Measurements from ENCODE around the gene NEU2. TPM values are rescaled to one million over a fixed set of nuclear protein-coding genes. Genes with fewer than 3 reads are reported as not detected.

The NEU2 gene
- total RNA-seq, 4 donors from 2014 or later = not detected

DNA sequence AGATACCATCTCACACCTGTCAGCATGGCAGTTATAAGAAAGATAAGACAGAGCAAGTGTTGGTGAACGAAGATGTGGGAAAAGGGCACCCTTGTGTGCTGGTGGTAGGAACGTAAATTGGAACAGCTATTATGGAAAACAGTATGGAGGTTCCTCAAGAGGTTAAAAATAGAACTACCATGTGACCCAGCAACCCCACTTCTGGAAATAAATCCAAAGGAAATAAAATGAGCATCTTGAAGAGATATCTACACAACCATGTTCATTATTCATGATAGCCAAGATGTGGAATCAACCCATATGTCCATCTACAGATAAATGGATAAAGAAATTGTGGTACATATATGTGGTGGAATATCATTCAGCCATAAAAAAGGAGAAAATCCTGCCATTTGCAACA is 46.3 kb upstream of the NEU2 start:
- DNase-seq = no peak
- Histone ChIP-seq H3K9me3 (no peaks in the 10 kb centered on the region), H3K36me3 (no peaks in the 10 kb centered on the region), H3K4me3 (no peak overlapping the region), H3K27ac (no peak overlapping the region), H3K27me3 (no peaks in the 10 kb centered on the region), H3K4me1 (peaks cover 0 to 7% of the 10 kb centered on the region in 2 donors)
- intact Hi-C loops (cut with DNase I; ENCODE audit: low total_unique reads) = no loop called here
- TF ChIP-seq, protein P1, sequence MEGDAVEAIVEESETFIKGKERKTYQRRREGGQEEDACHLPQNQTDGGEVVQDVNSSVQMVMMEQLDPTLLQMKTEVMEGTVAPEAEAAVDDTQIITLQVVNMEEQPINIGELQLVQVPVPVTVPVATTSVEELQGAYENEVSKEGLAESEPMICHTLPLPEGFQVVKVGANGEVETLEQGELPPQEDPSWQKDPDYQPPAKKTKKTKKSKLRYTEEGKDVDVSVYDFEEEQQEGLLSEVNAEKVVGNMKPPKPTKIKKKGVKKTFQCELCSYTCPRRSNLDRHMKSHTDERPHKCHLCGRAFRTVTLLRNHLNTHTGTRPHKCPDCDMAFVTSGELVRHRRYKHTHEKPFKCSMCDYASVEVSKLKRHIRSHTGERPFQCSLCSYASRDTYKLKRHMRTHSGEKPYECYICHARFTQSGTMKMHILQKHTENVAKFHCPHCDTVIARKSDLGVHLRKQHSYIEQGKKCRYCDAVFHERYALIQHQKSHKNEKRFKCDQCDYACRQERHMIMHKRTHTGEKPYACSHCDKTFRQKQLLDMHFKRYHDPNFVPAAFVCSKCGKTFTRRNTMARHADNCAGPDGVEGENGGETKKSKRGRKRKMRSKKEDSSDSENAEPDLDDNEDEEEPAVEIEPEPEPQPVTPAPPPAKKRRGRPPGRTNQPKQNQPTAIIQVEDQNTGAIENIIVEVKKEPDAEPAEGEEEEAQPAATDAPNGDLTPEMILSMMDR (IDR thresholded peaks at IDR 0.05) = no peak
- no peak for TF ChIP-seq POLR2A (IDR thresholded peaks at IDR 0.05)

DNA sequence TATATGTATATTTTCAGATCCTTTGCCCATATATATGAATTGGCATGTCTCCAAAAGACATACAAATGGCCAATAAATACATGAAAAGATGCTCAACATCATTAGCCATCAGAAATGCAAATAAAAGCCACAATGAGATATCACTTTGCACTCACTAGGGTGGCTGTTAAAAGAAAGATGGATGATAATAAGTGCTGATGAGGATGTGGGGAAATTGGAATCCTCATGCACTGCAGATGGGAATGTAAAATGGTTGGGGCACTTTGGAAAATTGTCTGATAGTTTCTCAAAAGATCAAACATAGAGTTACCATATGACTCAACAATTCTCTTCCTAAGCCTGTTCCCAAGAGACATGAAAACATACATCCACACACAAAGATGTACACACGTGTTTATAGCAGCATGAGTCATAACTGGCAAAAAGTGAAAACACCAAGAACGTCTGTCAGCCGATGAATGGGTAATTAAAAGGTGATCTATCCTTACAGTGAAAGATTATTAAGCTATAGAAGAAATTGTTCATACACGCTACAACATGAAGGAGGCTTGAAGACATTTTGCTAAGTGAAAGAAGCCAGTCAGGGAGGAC is 39.1 kb upstream of the NEU2 start:
- Histone ChIP-seq H3K4me1 (peaks cover 0 to 3% of the 10 kb centered on the region in 2 donors), H3K27me3 (no peaks in the 10 kb centered on the region), H3K36me3 (no peaks in the 10 kb centered on the region), H3K4me3 (no peak overlapping the region), H3K27ac (no peak overlapping the region), H3K9me3 (no peaks in the 10 kb centered on the region)
- TF ChIP-seq POLR2A (IDR thresholded peaks at IDR 0.05) = no peak
- TF ChIP-seq, protein P1 (IDR thresholded peaks at IDR 0.05) = no peak
- intact Hi-C loops (cut with DNase I; ENCODE audit: low total_unique reads) = no loop called here
- no peak for DNase-seq

DNA sequence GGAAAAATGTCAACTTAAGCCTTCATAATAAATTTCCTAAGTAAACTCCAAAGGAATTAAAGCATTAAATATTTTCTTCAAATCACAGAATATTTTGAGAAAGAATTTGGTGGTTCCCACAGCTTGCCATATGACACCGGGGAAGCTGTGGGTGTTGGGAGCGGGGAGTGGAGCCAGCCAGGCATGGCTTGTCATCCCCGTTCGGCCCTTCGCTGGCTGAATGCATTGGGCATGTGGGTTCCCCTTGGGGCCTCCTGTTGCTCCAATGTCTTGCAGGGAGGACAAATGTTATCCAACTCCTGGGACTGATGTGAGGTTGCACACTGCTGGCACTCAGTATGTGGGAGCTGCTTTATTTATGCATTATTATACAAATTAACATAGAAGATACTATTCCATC is 38.0 kb upstream of the NEU2 start:
- Histone ChIP-seq H3K4me1 (no peaks in the 10 kb centered on the region), H3K36me3 (no peaks in the 10 kb centered on the region), H3K4me3 (no peak overlapping the region), H3K27ac (no peak overlapping the region), H3K27me3 (no peaks in the 10 kb centered on the region), H3K9me3 (no peaks in the 10 kb centered on the region)
- DNase-seq = no peak
- TF ChIP-seq, protein P1 (IDR thresholded peaks at IDR 0.05) = no peak
- TF ChIP-seq POLR2A (IDR thresholded peaks at IDR 0.05) = no peak
- intact Hi-C loops (cut with DNase I; ENCODE audit: low total_unique reads) = no loop called here

DNA sequence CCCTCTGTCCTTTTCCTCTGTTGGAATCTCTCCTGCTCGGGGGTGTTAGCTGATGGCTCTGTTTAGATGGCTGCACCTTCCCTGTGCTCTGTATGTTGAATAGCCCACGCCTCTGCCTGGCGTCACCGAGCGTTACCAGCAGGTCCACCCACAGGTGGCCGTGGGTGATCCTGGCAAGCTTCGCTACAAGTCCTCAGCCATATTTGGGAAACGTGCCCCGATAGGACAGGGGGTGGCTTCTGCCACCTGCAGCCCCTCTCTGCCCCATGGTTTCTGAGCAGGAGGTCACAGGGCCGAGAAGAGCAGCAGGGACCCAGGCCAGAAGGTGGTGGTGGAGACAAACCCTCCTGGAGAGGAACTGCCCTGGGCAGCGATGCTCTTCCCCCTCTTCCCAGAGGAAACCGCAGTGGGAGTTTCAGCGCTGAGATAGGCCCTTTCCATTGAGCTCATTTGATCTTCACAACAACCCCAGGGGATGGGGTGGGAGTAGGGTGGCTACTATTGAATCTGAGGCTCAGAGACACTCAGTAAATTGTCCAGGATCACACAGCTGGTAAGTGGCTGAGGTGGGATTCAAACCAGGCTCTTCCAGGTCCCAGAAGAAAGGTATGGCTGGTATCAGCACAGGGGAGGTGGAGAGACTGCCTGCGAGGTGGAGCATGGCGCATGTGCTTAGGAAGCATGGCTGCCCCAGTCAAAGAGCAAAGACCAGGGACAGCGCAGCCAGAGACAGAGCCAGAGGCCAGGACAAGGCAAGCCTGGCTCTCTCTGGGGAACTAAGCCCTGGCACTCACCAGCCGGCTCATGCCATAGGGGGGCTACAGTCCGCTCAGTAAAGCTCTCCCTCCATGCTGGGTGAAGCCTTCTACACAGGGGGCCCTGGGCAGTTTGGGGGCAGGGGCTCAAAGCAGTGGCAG is 34.5 kb upstream of the NEU2 start:
- intact Hi-C loops (cut with DNase I; ENCODE audit: low total_unique reads) = no loop called here
- H3K4me3 ChIP-seq = no peak overlapping the region
- no peaks in the 10 kb centered on the region for H3K36me3 ChIP-seq
- no peaks in the 10 kb centered on the region for H3K9me3 ChIP-seq
- TF ChIP-seq POLR2A (IDR thresholded peaks at IDR 0.05) = no peak
- TF ChIP-seq, protein P1 (IDR thresholded peaks at IDR 0.05) = no peak
- H3K27ac ChIP-seq = no peak overlapping the region
- no peaks in the 10 kb centered on the region for H3K27me3 ChIP-seq
- H3K4me1 ChIP-seq = no peaks in the 10 kb centered on the region
- DNase-seq = no peak

DNA sequence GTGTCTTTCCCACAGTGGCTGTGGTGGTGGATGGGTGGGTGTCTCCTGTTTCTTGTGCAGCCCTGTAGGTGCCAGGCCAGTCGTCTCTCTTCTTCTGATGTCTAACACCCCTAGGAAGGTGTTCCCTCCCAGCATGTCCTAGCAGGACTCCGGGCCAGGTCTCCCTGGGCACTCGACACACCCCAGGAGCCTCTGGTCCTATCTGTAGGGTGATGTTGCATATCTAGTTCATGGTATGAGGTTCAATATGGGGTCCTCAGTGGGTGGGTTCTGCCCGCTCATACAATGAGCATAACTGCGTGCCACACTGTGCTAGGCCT is 33.8 kb upstream of the NEU2 start:
- intact Hi-C loops (cut with DNase I; ENCODE audit: low total_unique reads) = no loop called here
- TF ChIP-seq, protein P1 (IDR thresholded peaks at IDR 0.05) = no peak
- TF ChIP-seq POLR2A (IDR thresholded peaks at IDR 0.05) = no peak

More for the DNA sequence above, 33.8 kb upstream of the NEU2 start:
- H3K36me3 ChIP-seq = no peaks in the 10 kb centered on the region
- H3K4me1 ChIP-seq = no peaks in the 10 kb centered on the region
- H3K9me3 ChIP-seq = no peaks in the 10 kb centered on the region
- no peak overlapping the region for H3K4me3 ChIP-seq
- H3K27me3 ChIP-seq = no peaks in the 10 kb centered on the region
- H3K27ac ChIP-seq = no peak overlapping the region
- DNase-seq = no peak

Data from uterus (tissue), 4 donors.